HG02588 (cell line): Measurements from ENCODE around the gene CASD1.

Experiments
- ATAC-seq: cut with Tn5 transposase; IDR thresholded peaks from one replicate; pipeline ENCODE4 v1.9.1; 2021; ENCODE audit warnings: mild to moderate bottlenecking, moderate library complexity; ENCODE audit not compliant: unreplicated experiment

The CASD1 gene

DNA sequence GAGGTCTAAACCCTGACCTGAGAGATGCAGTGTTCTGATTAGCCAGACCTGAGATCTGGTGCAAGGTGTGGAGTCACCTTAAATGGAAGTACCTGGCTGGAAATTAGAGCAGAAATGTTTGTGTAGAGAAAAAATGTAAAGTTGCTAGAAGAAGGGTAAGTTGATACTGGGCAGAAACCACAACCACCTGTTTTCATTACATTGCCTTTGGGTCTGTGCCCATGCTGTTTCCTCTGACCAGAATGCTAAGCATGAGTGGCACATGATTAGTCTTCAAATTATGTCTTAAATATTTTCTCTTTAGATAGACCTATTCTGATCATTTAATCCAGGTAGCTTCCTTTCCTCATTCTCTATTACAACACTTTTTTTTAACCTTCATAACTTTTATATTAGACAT, 69.0 kb downstream of the CASD1 start:
- ATAC-seq: no peak

- no peak for ATAC-seq
These were observed 69.9 kb downstream of the CASD1 start for GRCh38 chr7:94579470-94579869.

DNA sequence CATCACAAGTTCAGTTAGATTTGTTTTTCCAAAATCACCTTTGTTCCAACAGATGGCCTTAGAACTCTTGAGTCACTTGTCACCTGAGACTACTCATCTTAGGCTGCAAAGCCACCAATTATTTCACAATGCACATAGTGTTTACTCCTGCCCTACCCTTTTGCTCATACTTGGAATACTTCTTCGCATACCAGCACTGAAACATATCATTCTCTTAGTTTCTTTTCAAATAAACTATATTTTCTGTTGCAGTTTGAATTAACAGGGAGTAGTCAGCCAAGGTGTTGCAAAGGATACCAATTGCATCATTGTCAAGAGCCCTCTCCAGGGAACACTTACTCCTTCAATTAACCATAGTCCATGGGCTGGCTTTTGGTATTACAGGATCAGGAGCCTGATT, 71.0 kb downstream of the CASD1 start:
- no peak for ATAC-seq

DNA sequence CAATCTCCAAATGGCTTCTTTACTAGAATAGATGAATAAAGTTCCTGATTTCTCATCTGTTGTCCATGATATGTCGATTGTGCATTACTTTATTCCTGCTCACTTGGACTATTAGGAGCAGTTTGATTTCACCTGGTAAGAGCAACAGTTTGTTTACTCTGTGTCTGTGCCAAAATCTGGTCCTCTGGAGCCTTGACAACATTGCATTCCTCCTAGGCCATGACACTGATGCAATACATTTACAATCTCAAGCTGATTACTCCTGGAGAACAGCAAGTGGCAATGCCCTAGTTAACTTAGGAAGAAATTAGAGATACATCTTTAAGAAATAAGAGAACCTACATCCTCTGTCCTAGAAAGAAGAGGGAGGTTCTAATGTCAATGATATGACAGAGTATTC, 74.5 kb downstream of the CASD1 start:
- no peak for ATAC-seq

- ATAC-seq: no peak
These were observed 78.5 kb downstream of the CASD1 start for GRCh38 chr7:94588075-94588474.

DNA sequence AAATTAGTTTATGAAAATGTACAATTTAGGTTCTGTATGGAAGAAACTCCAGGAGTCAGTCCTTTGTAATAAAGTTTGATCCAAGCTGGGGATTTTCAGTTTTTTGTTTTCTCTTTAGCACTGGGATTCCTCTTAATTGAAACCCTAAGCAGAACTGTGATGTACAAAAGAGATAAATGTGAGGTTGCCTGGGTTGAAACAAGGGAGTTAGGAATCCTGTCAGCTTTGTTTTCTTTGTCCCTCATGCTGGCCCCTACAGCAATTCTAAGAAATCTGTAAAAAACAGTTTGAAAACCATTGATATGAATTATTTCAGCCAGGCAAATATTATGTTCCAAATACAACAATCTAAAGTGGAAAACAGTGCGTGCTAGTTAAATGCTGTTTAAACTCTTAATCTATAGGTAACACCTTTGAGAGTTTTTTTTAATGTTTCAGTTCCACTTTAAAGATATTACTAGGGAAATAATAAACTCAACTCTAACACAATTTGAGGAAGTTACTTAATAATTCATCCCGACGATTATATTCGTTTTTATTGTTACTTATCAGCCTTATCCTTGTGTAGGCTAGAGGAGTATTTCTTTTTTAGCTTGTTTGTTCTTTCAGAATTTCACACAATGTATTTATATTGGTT, 81.0 kb downstream of the CASD1 start:
- no peak for ATAC-seq

GRCh38 chr7:94591176-94591575, 81.6 kb downstream of the CASD1 start:
- no peak for ATAC-seq

DNA sequence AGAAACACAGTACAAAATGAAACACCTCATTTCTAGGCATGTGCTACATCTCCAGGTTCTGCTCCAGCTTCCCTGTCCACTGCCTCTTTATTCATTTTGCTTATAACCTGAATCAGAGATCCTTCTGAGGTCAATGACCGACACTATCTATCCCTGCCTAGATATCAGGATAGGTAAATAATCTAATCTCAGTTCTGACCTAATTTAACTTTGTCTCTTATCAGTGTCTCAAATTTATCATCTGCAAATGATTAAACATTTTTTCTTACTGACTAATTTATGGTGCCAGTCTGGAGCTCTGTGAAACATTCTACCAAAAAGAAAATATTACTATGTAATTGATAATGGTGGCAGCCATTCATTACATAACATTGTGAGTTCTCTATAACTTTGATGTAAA, 85.3 kb downstream of the CASD1 start:
- ATAC-seq: no peak

GRCh38 chr7:94595717-94596116, 86.1 kb downstream of the CASD1 start:
- no peak for ATAC-seq

DNA sequence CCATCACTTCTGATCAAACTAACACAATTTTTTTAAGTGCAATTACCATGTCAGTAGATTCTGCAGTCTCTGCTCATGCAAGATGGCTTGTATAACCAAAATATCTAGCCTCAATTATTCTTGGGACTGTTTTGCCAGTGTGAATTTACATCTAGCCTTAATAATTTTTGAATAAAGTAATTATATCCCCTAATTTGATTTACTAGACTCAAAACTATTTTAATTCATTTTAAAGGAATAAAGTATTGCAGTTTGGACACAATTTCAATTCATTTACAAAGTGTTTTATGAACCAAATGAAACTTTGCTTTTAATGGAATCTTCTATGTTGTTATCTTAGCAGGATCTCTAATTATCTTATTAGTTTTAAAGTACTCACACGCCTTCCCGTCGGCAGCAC, 90.7 kb downstream of the CASD1 start:
- no peak for ATAC-seq

- ATAC-seq: no peak
These were observed 92.6 kb downstream of the CASD1 start for GRCh38 chr7:94602181-94602580.

GRCh38 chr7:94605031-94605430, 95.4 kb downstream of the CASD1 start:
- ATAC-seq: no peak
